Spinal cord (tissue), 10 donors: ENCODE measurements around the gene CD83. TPM values are rescaled to one million over a fixed set of nuclear protein-coding genes. Genes with fewer than 3 reads are reported as not detected.

Experiments used
- DNase-seq, 6 donors: peaks; one replicate each; pipeline versions ENCODE4 v3.0.0 to v3.0.0-alpha.2; 2013 to 2015; ENCODE audit warnings: low spot score in 6 of 6, low read depth in 4 of 6
- H3K27ac ChIP-seq: one replicate; pipeline ENCODE4 v1.5.1; 2013; ENCODE audit warnings: low read depth, low read length, control low read depth
- H3K27me3 ChIP-seq: one replicate; pipeline ENCODE4 v1.6.1; 2013; ENCODE audit warnings: low read length; ENCODE audit not compliant: control insufficient read depth, insufficient read depth
- H3K36me3 ChIP-seq: one replicate; pipeline ENCODE4 v1.6.1; 2013; ENCODE audit warnings: low read length; ENCODE audit not compliant: control insufficient read depth, insufficient read depth
- H3K4me1 ChIP-seq: one replicate; pipeline ENCODE4 v1.6.1; 2013; ENCODE audit warnings: low read length; ENCODE audit not compliant: control insufficient read depth, insufficient read depth
- H3K4me3 ChIP-seq: one replicate; pipeline ENCODE4 v1.5.1; 2013; ENCODE audit warnings: low read depth, low read length, control low read depth
- H3K9me3 ChIP-seq: one replicate; pipeline ENCODE4 v1.6.1; 2013; ENCODE audit warnings: low read length; ENCODE audit not compliant: control insufficient read depth, insufficient read depth
- WGBS: methylation state at CpG from one replicate; pipeline ENCODE4 v1.1.5; 2013; ENCODE audit warnings: missing lambda C conversion rate; ENCODE audit not compliant: insufficient coverage; 5-methylcytosine and 5-hydroxymethylcytosine counted together
- polyA plus RNA-seq, 2 donors: library from polyadenylated mRNA; unstranded; fragments of 120-200 nt; gene quantifications; one replicate each; pipeline ENCODE4 v1.2.1, GENCODE V29; 2013; ENCODE audit not compliant: insufficient read length in 2 of 2
- total RNA-seq, 2 donors: library from RNA; depleted of rRNA in 1 of 2; stranded (reverse); fragments of 120-200 nt in 1 of 2; fragments of >200 nt in 1 of 2; gene quantifications; one replicate each; pipeline versions ENCODE4 v1.2.3 to v1.2.4, GENCODE V29; 2013 to 2014
- donor health status: healthy.

Gene CD83
- total and polyA plus RNA-seq, 4 donors, result 26.5 to 44.7 (median 31.4) TPM

GRCh38 chr6:14129575-14129974 is 12.0 kb downstream of the CD83 start:
- H3K27me3 ChIP-seq, result no peaks in the 10 kb centered on the region
- no peaks in the 10 kb centered on the region for H3K9me3 ChIP-seq
- peaks cover 10% of the 10 kb centered on the region for H3K36me3 ChIP-seq
- no peak overlapping the region for H3K4me3 ChIP-seq
- 8% methylated on average over 4 of the region's 7 CpGs for WGBS
- peaks cover 12% of the 10 kb centered on the region for H3K4me1 ChIP-seq
- no peak overlapping the region for H3K27ac ChIP-seq
- DNase-seq, result peak; percentile 62 to 96 (median 74)

- Histone ChIP-seq H3K9me3 (no peaks in the 10 kb centered on the region), H3K27me3 (no peaks in the 10 kb centered on the region)
- 94% methylated on average over 9 of the region's 15 CpGs for WGBS
Observed at GRCh38 chr6:14130435-14131075, 13.0 kb downstream of the CD83 start.

DNA sequence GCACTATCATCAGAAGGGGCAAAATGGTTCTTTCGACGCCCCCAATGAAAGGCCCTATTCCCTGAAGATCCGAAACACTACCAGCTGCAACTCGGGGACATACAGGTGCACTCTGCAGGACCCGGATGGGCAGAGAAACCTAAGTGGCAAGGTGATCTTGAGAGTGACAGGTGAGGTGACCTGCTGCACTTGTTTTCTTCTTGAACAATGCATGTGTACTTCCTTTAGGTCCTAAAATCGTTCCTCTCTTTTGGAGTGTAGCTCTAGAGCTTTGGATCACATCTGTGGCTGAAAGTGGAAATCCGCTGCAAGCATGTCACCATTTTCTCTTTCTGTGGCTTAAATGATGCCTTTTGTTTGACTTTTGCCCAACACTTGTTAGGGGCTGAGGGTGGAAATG is 14.0 kb downstream of the CD83 start:
- DNase-seq, result no peak
- Histone ChIP-seq H3K27me3 (no peaks in the 10 kb centered on the region), H3K4me3 (no peak overlapping the region), H3K4me1 (peaks cover 12% of the 10 kb centered on the region), H3K9me3 (no peaks in the 10 kb centered on the region), H3K36me3 (peaks cover 14% of the 10 kb centered on the region), H3K27ac (no peak overlapping the region)
- 100% methylated on average over 6 of the region's 7 CpGs for WGBS

More at GRCh38 chr6:14130435-14131075, 13.0 kb downstream of the CD83 start:
- no peak overlapping the region for H3K27ac ChIP-seq
- H3K4me1 ChIP-seq, result peaks cover 12% of the 10 kb centered on the region
- no peak for DNase-seq
- peaks cover 14% of the 10 kb centered on the region for H3K36me3 ChIP-seq
- no peak overlapping the region for H3K4me3 ChIP-seq

DNA sequence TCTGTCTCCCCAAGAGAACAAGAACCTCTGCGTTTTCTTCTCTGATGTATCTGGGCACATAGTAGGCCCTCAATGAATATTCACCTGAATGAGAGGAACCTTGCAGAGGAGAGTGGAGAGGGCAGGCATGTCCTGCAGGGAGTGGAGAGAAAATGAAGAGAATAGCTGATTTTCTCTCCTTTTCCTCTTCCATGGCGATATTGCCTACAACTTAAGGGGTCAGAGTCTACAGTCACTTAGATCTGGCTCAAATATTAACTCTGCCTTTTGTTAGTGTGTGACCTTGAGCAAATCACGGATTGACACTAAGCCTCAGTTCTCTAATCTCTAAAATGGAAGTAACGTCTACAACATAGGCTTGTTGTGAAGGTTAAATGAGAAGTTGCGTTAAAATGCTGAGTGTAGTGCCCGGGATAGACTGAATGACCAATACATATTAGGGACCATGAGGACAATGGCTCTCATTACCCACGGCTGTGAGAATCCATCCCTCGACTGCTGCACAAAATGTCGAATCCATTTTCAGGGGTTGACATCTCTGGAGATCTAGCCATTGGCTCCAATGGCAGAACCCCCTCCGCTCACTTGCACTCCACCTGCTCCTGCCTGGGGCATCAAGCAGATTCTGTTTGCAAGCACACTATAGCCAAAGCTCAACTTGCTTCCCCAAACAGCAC is 14.8 kb downstream of the CD83 start:
- no peak overlapping the region for H3K4me3 ChIP-seq
- DNase-seq, result no peak
- H3K4me1 ChIP-seq, result peaks cover 12% of the 10 kb centered on the region
- 96% methylated on average over 6 of the region's 10 CpGs for WGBS
- H3K9me3 ChIP-seq, result no peaks in the 10 kb centered on the region
- H3K27ac ChIP-seq, result no peak overlapping the region
- H3K27me3 ChIP-seq, result no peaks in the 10 kb centered on the region
- peaks cover 14% of the 10 kb centered on the region for H3K36me3 ChIP-seq

DNA sequence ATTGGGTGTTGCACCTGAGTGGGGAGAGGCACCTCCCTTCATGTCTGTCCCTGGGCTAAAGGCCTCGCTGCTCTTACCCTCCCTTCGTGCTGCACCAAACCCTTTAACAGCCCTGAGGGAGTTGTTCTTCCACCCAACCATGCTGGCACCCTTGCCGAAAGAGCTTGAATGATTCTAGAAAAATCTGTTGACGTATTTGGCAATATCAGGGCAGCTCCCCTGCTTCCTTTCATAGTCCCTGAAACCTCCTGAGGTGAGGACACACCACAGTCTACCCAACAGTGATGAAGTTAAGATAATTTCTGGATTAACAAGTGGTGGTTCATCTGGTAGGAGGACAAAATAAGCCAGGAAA is 15.3 kb downstream of the CD83 start:
- Histone ChIP-seq H3K4me1 (peaks cover 12% of the 10 kb centered on the region), H3K4me3 (no peak overlapping the region), H3K36me3 (peaks cover 14% of the 10 kb centered on the region), H3K27ac (no peak overlapping the region), H3K27me3 (no peaks in the 10 kb centered on the region), H3K9me3 (no peaks in the 10 kb centered on the region)
- no peak for DNase-seq
- WGBS, result 100% methylated on average over 1 of the region's 4 CpGs

GRCh38 chr6:14134211-14134910 is 16.8 kb downstream of the CD83 start:
- Histone ChIP-seq H3K4me3 (no peak overlapping the region), H3K27ac (no peak overlapping the region), H3K9me3 (no peaks in the 10 kb centered on the region), H3K36me3 (peaks cover 14% of the 10 kb centered on the region), H3K27me3 (no peaks in the 10 kb centered on the region), H3K4me1 (peaks cover 7% of the 10 kb centered on the region)
- 95% methylated on average over 4 of the region's 4 CpGs for WGBS
- DNase-seq, result no peak

DNA sequence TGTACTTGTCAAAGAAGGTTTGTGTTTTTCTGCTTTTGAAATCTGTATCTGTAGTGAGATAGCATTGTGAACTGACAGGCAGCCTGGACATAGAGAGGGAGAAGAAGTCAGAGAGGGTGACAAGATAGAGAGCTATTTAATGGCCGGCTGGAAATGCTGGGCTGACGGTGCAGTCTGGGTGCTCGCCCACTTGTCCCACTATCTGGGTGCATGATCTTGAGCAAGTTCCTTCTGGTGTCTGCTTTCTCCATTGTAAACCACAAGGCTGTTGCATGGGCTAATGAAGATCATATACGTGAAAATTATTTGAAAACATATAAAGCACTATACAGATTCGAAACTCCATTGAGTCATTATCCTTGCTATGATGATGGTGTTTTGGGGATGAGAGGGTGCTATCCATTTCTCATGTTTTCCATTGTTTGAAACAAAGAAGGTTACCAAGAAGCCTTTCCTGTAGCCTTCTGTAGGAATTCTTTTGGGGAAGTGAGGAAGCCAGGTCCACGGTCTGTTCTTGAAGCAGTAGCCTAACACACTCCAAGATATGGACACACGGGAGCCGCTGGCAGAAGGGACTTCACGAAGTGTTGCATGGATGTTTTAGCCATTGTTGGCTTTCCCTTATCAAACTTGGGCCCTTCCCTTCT is 18.4 kb downstream of the CD83 start:
- WGBS, result 88% methylated on average over 6 of the region's 9 CpGs
- DNase-seq, result no peak
- H3K27me3 ChIP-seq, result no peaks in the 10 kb centered on the region
- no peak overlapping the region for H3K27ac ChIP-seq
- H3K4me1 ChIP-seq, result peaks cover 3% of the 10 kb centered on the region
- H3K9me3 ChIP-seq, result no peaks in the 10 kb centered on the region
- no peak overlapping the region for H3K4me3 ChIP-seq
- peaks cover 14% of the 10 kb centered on the region for H3K36me3 ChIP-seq

DNA sequence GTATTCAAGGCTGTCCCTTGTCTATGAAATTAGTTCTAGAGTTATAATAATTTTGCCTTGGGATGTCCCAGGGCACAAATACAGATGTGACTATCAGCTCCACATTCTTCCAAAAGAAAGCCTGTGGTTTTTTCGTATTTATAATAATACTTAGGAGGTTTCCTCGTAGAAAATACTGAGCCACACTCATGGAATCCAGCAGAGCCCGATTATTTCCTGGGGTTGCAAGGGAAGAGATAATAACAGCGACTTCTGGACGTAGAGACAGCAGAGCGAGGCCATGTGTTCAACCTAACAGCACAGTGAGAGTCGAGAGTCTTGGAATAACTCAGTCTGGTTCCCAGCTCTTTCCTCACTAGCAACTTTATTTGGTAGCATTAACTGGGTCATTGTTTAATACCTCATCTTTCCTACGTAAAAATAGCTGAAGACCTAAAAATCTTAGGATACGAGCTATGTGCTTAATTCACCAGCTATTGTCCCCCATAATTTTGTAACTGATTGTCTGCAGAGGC is 21.2 kb downstream of the CD83 start:
- 94% methylated on average over 5 of the region's 9 CpGs for WGBS
- H3K9me3 ChIP-seq, result no peaks in the 10 kb centered on the region
- no peak for DNase-seq

GRCh38 chr6:14141351-14142062 is 23.9 kb downstream of the CD83 start:
- DNase-seq, result peak in 2 of 6 donors; percentile 50 to 59
- Histone ChIP-seq H3K27ac (no peak overlapping the region), H3K27me3 (no peaks in the 10 kb centered on the region), H3K4me1 (no peaks in the 10 kb centered on the region), H3K9me3 (no peaks in the 10 kb centered on the region), H3K36me3 (no peaks in the 10 kb centered on the region), H3K4me3 (no peak overlapping the region)
- WGBS, result 67% methylated on average over 1 of the region's 5 CpGs

More for the DNA sequence above, 21.2 kb downstream of the CD83 start:
- peaks cover 3% of the 10 kb centered on the region for H3K4me1 ChIP-seq
- no peak overlapping the region for H3K4me3 ChIP-seq
- H3K36me3 ChIP-seq, result peaks cover 11% of the 10 kb centered on the region
- no peak overlapping the region for H3K27ac ChIP-seq
- no peaks in the 10 kb centered on the region for H3K27me3 ChIP-seq
